ENCODE results near the gene SMYD4.
"Not testable (repeated sequence)": the region's sequence is repeated elsewhere in the genome, so short reads cannot be mapped to it uniquely, and the experiment has no call there.

Gene SMYD4

GRCh38 chr17:1779571-1780131, 50.1 kb downstream of the SMYD4 start:
- DNase-seq: no peak

GRCh38 chr17:1776857-1777256, 52.8 kb downstream of the SMYD4 start:
- no peak for DNase-seq

DNA sequence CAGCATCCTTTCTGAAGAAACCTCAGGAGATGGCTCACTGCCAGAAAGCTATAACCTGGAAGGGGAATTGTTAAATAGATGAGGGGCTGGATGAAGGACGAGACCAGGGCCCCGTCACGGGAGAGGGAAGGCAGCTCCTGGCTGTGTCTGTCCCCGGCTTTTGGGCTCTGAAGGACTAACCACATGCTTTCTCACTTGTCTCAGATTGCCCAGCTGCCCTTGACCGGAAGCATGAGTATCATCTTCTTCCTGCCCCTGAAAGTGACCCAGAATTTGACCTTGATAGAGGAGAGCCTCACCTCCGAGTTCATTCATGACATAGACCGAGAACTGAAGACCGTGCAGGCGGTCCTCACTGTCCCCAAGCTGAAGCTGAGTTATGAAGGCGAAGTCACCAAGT, 53.4 kb downstream of the SMYD4 start:
- DNase-seq: no peak

DNA sequence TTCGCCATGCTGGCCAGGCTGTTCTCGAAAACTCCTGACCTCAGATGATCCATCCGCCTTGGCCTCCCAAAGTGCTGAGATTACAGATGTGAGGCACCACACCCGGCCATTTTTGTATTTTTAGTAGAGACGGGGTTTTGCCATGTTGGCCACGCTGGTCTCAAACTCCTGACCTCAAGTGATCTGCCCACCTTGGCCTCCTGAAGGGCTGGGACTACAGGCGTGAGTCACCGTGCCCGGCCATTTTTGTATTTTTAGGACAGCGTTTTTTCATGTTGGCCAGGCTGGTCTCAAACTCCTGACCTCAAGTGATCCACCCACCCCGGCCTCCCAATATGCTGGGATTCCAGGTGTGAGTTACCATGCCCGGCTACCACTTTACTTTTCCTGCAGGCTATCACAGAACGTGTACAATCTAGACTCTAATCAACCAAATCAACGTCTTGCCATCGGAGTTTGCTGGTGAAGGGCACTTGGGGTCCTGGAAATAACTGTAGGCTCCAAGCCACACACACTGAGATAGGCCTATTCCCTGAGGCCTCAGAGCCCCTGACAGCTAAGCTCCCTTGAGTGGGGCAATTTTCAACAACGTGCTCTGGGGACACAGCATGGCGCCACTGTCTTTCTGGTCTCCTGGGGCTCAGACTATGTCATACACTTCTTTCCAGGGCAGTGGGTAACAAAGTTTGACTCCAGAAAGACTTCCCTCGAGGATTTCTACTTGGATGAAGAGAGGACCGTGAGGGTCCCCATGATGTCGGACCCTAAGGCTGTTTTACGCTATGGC, 55.1 kb downstream of the SMYD4 start:
- DNase-seq: no peak

- no peak for DNase-seq
Measured at GRCh38 chr17:1773696-1774181, 56.0 kb downstream of the SMYD4 start.

- DNase-seq: not testable (repeated sequence)
Measured at GRCh38 chr17:1773000-1773695, 56.6 kb downstream of the SMYD4 start.

- DNase-seq: no peak
Measured at GRCh38 chr17:1769822-1770477, 59.8 kb downstream of the SMYD4 start.

DNA sequence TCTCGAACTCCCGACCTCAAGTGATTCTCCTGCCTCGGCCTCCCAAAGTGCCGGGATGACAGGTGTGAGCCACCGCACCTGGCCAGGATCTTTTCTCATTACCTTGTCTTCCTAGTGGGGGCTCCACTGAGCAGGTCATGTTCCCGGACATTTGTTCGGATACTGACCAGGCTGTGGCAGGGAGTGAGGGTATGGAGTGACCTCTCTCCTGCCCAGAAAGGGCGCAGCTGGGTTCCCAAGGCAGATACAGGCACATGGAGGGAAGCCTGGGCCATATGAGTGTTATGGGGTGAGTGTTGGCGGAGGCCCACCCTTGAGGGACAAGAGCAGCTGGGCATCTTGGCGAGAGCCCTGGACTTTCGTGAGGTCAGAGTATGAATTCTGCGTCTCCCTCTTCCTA, 62.3 kb downstream of the SMYD4 start:
- DNase-seq: no peak

GRCh38 chr17:1766382-1767135, 63.1 kb downstream of the SMYD4 start:
- DNase-seq: no peak

DNA sequence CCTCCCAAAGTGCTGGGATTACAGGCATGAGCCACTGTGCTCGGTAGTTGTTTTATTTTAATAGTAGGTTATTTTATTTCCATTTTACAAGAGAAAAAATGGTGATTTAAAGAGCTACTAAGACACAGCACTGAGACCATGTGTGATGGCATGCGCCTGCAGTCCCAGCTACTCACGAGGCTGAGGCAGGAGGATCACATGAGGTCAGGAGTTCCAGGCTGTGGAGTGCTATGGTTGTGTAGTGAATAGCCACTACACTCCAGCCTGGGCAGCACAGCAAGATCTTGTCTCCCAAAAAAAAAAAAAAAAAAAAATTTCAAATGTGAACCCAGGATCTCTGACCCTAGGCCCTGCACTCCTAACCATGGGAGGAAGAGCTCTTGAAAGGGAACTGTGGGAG, 64.1 kb downstream of the SMYD4 start:
- DNase-seq: no peak

DNA sequence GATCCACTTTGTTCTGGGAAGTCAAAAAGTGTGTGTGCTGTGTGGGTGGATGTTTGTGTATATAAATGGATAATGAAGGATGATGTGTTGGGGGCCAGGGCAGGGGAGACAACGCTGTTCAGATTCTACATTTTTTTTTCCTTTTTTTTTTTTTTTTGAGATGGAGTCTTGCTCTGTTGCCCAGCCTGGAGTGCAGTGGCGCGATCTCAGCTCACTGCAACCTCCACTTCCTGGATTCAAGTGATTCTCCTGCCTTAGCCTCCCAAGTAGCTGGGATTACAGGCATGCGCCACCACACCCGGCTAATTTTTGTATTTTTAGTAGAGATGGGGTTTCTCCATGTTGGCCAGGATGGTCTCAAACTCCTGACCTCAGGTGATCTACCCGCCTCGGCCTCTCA, 65.0 kb downstream of the SMYD4 start:
- not testable (repeated sequence) for DNase-seq

DNA sequence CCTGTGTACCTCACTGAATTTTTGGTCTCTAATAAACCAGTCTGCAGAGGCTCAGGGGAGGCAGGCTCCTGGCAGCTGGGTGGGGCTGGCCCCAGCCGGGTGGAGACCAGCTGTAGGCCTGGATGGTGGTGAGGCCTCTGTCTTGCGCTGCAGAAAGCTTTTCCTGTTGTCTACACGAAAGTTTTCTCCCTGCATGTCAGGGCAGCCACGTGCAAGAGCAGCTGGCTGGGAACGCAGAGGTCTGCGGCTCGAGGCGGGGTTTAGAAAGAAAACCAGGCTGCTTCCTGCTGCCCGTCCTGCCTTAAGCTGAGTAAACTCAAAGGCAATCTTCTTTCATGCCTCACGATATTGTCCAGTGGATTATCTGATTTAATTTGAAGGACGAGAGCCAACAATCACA, 65.4 kb downstream of the SMYD4 start:
- DNase-seq: peak; percentile 41

DNA sequence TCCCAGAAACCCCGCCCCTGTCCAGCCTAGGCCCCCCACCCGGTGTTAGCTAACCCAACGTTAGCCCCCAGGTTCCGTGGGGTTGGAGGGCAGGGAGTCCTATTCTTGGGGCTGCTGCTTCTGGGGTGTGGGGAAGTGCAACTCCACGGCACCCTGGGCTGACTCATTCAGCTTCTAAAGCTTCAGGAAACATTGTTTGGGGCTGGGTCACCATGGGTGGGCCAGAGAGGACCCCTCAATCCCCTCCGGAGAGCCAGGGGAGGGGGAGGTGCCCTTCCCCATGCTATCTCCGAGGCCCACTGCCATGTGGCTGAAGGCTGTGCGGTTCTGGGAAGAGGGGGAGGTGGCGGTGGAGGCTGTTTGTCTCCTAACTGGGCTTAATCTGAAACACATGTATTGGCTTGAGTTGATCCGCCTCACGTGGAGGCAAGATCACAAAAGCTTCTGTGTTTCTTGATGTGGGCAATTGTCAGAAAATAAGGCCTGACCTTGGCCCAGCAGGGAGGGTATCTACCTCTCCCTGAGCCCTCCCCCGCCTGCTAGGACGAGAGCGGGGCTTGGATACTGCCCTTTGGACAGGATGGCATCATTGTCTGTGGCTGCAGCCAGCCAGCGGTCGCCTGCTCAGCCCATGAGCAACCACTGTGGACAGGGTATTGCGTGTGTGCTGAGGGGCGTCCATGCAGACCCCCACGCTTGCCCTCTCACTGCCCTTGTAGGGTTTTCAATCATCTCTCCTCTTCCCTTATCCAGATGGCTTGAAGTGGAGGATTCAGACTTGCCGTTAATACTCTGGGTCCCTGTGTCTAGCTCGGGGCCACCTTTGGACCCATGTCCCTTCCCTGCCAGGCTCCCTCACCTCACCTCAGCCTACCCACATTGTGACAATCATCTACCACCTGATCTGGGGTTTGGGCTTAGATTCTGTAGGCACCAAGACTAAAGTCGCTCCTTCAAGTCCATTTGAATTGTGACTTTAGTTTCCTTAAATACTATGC, 66.5 kb downstream of the SMYD4 start:
- DNase-seq: no peak

DNA sequence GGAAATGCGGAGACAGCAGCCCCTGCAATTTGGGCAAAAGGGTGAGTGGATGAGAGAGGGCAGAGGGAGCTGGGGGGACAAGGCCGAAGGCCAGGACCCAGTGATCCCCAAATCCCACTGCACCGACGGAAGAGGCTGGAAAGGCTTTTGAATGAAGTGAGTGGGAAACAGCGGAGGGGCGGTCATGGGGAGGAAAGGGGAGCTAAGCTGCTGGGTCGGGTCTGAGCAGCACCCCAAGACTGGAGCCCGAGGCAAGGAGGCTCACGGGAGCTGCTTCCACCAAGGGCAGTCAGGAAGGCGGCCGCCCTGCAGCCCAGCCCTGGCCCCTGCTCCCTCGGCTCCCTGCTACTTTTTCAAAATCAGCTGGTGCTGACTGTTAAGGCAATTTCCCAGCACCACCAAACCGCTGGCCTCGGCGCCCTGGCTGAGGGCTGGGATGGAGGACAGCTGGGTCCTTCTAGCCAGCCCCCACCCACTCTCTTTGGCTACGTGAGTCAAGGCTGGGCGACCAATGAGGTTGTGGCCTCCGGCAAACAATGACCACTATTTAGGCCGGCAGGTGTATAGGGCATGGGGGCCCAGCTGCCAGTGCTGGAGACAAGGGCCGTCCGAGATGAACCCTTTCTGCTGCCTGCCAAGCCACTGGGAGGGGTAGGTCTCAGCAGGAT, 67.3 kb downstream of the SMYD4 start:
- DNase-seq: no peak

DNA sequence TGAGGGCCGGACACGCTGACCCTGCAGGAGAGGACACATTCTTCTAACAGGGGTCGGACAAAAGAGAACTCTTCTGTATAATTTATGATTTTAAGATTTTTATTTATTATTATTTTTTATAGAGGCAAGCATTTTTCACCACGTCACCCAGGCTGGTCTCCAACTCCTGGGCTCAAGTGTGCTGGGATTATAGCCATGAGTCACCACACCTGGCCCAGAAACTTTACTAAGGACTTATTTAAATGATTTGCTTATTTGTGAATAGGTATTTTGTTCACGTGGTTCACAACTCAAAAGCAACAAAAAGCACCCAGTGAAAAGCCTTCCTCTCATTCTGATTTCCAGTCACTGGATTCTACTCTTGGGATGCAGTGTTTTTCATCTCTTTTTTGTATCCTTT, 70.2 kb downstream of the SMYD4 start:
- DNase-seq: no peak

GRCh38 chr17:1758807-1759206, 70.9 kb downstream of the SMYD4 start:
- DNase-seq: no peak

- DNase-seq: no peak
Measured at GRCh38 chr17:1755827-1756262, 73.9 kb downstream of the SMYD4 start.

GRCh38 chr17:1755252-1755826, 74.4 kb downstream of the SMYD4 start:
- no peak for DNase-seq

DNA sequence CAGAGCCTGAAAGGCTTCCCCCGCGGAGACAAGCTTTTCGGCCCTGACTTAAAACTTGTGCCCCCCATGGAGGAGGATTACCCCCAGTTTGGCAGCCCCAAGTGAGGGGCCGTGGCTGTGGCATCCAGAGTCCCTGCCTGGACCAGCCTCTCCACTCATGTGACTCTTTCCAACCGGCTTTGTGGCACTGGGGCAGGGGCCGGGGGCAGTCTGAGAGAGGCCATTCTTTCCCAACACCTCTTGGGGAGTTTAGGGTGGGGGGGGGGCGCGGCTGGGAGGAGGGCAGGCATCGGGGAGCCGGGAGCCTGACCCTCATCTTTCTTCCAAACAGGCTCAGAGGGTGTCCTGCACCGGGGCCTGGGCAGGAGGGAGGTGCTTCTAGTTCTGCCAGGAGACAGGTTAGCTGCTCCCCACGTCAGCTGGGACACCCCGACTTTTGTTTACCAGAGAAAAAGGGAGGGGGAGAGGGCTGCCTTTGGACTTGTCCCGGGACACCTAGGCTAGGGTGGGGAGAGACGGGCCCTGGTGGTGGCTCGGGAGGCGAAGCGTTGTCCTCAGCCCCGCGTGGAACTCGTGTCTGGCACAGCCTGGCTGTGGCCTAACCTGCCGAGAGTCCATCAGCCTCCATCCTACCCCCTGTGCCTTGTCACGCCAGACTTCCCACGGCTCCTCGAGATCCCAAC, 75.1 kb downstream of the SMYD4 start:
- no peak for DNase-seq

All from activated naive CD4-positive, alpha-beta T cell treated with anti-CD3 and anti-CD28 coated beads, Interleukin-2, amount 50 U/mL, for 16 hours (primary cell).